ENCODE measurements around the gene TYK2.
"Not testable (repeated sequence)": the region's sequence is repeated elsewhere in the genome, so short reads cannot be mapped to it uniquely, and the experiment has no call there.

TYK2 gene

DNA sequence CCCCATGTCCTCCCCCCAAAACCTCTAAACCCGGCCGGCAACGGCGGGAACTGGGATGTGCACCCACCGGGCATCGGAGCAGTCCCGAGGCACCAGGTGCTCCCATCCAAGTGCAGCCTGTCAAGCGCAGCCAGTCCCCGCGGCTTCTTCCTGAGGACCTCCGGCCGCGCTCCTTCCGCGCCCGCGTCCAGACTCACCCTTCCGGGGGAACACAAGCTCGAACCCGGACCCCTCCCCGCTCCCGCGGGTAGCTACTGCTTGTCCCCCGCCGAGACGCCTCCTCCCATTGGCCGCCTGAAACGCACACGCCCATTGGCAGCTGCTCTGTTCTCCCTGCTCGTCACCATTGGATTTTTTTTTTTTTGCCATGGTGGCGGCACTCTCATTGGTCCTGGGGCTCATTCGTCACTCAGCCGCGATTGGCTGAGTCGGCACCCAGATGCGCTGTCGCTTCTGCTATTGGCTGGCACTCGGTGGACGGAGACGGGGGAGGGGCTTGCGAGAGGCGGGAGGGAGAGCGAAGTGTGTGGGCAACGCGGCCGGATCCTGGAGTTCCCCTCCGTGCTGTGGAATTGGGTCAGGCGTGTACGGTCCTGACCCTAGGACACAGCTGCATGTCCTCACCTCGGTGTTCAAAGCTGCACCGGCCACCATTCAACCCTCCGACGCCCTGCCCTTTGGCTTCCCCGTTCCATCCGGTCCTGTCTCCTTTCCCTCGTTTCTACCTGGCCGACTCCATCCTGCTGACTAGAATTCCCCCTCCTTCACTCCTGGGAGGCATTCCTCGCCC is at the start of gene TYK2:
TSS of gene TYK2 (minus strand) at position 260 of the 790 bp plus-strand sequence. CDS start 2,166 bp downstream, outside the sequence.
- peak; percentile 98 for DNase-seq

DNA sequence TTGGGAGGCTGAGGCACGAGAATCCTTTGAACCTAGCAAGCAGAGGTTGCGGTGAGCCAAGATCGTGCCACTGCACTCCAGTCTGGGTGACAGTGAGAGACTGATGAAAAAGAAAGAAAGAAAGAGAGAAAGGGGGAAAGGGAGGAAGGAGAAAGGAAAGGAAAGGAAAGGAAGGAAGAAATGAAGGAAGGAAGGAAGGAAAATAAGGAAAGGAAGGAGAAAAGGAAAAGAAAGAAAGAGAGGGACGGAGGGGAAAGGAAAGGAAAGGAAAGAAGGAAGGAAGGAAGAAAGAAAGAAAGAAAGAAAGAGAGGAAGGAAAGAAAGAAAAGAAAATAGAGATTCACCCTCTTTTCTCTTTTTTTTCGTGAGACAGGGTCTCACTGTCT is 48.6 kb upstream of the TYK2 start:
- no peak for DNase-seq

DNA sequence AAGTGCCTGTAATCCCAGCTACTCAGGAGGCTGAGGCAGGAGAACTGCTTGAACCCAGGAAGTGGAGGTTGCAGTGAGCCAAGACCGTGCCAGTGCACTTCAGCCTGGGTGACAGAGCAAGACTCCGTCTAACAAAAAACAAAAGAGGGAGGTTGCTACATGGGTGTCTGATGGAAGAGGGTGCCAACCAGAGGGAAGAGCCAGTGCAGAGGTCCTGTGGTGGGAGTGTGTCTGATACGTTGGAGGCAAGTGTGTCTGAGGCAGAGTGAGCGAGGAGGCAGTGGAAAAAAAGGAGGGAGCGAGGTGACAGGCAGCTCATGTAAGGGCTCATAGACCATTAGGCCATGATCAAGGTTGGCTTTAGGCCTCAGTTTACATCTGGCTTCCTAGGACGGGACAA is 46.8 kb upstream of the TYK2 start:
- DNase-seq = no peak

DNA sequence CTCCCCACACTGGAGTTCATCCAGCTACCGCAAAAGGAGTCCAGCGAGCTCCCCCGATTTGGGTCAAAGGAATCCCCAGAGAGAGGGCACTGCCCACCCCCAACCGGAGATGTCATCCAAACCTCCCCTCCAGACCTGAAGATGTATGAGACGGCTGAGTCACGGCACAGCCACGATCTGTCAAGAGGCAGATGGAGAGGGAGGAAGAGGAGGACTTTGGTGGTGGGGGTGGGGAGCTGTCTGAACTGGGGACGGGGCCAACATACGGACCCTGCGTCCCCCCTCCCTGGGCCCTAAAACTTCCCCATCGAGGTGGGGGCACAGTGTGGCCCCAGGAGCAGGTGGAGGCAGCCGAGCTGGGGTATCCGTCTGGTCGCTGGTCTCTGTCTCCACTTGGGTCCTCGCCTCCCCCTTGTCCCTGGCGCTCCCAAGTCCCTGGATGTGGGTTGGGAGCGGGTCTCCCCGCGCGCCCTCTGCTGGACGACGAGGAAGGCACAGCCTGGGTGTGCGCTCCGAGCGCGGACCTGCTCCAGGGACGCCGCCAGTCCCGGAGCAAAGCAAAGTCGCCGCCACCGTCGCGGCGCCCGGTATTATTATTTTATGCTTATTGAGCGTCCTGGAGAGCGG is 43.8 kb upstream of the TYK2 start:
- peak; percentile 71 to 74 for DNase-seq

DNA sequence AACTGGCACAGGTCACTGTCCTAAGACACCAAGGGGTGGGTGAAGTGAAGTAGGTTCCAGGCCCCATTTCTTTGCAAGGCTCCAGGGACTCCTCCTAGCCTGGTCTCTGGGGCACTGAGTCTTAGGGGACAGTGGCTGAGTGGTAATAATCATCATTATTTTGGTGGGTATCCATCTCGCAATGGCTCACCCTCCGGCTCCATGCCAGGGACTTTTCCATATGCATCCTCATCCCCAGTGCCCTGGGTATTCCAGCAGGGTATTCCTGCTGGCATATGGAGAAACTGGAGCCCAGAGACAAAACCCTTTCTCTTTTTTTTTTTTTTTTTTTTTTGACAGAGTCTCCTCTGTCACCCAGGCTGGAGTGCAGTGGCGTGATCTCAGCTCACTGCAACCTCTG is 42.5 kb upstream of the TYK2 start:
- DNase-seq = no peak

GRCh38 chr19:10422046-10422461 is 41.7 kb upstream of the TYK2 start:
- peak in 1 of 2 donors; percentile 51 for DNase-seq

- peak in 1 of 2 donors; percentile 48 for DNase-seq
Observed at GRCh38 chr19:10421240-10422045, 41.1 kb upstream of the TYK2 start.

- peak; percentile 58 to 62 for DNase-seq
Observed at GRCh38 chr19:10420444-10421239, 40.3 kb upstream of the TYK2 start, which contains the start of gene PDE4A. Gene PDE4A (plus strand): TSS chr19:10420538. CDS start chr19:10420765, 227 bp downstream.

GRCh38 chr19:10419646-10420443 is 39.5 kb upstream of the TYK2 start:
- peak; percentile 63 to 70 for DNase-seq

- no peak for DNase-seq
Observed at GRCh38 chr19:10419200-10419645, 38.9 kb upstream of the TYK2 start.

DNA sequence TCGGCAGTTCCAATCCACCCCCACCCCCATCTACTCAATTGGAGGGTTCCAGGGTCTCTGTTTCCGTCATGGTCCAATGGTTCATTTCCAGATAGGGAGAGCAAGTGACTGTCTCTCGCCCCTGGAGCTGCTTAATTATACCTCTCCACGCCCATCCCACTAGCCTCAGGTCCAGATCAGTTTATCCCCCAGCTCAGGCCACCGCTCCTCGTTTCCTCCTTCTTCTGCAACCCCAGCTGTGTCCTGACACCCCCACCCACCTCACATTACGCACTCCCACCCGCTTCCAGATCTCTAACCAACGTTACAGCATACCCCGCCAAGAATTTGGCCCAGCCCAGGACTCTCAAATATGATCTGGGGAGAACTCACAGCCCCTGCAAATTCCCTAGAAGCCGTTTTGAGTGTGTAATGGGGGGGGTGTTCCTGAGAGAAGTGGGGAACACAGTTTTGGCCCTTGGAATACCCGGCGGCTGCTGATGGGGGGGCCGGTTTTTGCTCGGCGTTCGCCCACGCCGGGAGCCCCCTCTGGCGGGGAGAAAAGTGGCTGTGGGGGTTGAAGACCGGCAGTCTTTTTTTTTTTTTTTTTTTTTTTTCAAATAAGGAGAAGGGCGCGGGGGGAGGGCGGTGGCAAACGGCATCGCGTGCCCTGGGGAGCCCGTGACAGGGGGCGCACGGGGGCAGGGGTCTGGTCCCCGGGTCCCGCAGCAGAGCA is 38.3 kb upstream of the TYK2 start:
- DNase-seq = peak; percentile 30 to 36

GRCh38 chr19:10418235-10418484 is 37.8 kb upstream of the TYK2 start:
- DNase-seq = no peak

DNA sequence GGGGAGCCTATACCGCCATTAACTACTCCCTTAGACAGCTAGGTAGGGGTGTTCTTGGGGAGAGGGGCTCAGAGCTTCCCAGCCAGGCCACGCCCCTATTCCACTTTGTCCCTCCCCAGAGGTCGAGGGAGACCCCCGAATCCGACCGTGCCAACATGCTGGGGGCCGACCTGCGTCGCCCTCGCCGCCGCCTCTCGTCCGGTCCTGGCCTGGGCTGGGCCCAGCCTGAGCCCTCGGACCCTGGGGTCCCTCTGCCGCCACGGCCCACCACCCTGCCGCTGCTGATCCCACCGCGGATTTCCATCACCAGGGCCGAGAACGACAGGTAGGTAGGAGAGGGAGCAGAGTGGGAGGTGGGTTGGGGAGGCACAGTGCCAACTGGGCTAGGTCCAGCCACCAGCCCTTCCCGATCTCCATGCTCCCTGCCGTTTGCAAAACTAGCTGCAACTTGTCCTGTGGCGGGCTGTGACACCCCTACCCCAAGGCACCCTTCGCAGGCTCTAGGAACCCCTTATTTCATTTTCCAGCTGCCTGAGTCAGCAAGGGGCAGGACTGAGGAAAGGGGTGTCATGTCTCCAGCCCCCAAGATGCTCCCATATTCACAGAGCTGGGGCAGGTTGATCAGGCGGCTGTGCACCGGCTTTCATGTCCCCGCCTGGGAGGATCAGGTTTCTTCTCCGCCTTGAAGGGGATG is 37.3 kb upstream of the TYK2 start:
- DNase-seq = no peak

GRCh38 chr19:10416380-10417257 is 36.2 kb upstream of the TYK2 start:
- DNase-seq = peak; percentile 95 to 97

DNA sequence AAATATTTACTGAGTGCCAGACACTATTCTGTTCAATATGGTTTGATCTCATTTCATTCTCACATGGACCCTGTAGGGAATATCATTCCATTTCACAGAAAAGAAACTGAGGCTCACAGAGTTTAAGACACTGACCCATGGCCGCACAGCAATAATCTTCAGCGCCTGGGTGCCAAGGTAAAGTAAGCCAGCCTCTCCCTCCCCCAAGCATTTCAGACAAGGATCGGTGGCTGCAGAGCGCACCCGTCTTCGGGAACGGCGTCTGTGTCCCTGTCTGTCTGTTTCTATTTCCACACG is 35.7 kb upstream of the TYK2 start:
- DNase-seq = no peak

GRCh38 chr19:10412257-10412977 is 32.0 kb upstream of the TYK2 start:
- DNase-seq = peak; percentile 35 to 80

GRCh38 chr19:10411224-10411623 is 30.9 kb upstream of the TYK2 start:
- not testable (repeated sequence) for DNase-seq

DNA sequence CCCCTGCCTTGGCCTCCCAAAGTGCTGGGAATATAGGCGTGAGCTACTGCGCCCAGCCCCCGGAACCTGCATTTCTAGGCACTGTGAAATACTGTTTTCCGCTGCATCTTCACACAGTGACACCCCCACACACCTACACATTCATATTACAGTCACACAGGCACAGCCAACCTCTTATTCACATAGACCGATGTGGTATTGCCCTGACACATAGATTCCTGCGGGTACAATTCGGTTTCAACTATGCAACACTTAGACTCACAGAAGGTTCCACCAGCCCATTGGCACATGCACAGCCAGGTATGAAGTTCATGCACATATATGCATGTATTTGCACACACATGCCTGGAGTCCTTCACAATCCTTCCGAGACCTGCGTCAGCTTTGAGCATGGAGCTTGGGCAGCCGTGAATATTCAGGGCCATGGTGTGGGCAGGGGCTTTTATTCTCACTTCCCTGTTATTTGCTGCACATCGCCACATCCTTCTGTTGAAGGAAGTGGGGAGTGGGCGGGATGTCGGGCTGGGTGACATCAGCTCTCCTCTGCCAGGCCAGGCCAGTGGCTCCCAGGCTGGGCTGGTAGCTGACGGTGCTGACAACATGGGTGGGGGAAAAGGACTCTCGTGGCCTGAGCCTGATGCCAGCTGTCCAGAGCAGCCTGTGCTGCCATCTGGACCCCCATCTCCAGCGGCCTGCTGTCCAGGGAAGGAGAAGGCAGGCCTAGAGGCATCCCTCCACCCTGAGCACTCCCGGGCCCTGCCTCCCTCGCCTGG is 28.3 kb upstream of the TYK2 start:
- DNase-seq = peak; percentile 82 to 83
